ENCODE data around the gene CDADC1.
"Not testable (repeated sequence)": the region's sequence is repeated elsewhere in the genome, so short reads cannot be mapped to it uniquely, and the experiment has no call there.

CDADC1 gene

DNA sequence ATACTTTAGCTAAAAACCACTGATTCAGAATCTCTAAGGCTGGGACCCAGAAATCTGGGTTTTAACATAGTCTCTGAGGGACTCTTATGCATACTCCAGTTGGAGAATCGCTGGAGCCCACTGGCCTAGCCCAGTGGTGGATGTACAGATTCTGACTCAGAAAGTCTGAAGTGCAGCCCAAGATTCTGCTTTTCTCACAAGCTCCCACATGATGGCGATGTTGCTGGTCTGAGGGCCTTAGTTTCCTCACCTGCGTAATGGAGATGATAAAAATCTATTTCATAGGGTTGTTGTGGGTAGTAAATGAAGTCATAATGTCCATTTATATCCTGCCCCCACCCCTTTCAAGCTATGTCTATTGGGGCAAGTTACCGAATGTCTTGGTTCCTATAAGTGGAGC, 7.7 kb upstream of the CDADC1 start:
- DNase-seq: peak; percentile 12

DNA sequence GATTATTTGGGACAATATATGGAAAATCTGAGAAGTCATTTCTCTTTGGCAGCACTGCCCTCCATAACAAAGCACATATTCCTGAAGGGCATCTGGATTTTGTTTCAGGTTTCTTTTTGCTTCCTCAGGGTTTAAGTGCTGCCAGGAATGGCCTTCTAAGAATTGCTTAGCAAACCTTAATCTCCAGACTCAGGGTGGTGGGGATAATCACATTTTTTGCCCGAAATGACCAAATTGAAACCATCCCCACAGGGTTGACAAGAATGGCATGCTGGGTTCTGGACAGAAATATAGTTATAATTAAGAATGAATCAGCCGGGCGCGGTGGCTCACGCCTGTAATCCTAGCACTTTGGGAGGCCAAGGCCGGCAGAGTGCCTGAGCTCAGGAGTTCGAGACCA, 6.4 kb upstream of the CDADC1 start:
- DNase-seq: no peak

DNA sequence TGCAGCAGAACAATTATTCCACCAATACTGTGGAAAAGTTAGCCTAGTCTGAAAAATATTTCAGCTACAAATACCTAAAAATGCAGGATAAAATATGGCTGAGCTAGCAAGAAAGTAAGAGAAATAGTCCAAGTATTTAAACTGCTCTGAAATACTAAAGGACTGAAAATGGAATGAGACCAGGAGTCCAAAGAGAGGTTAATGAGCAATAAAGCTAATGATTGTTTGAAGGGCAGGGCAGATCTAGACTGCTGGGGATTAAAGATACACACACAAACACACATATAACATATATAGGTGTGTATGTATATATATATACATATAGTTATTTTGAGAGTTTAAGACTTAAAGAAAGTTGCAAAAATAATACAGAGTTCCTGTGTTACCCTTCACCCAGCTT, 2.6 kb upstream of the CDADC1 start:
- no peak for DNase-seq

DNA sequence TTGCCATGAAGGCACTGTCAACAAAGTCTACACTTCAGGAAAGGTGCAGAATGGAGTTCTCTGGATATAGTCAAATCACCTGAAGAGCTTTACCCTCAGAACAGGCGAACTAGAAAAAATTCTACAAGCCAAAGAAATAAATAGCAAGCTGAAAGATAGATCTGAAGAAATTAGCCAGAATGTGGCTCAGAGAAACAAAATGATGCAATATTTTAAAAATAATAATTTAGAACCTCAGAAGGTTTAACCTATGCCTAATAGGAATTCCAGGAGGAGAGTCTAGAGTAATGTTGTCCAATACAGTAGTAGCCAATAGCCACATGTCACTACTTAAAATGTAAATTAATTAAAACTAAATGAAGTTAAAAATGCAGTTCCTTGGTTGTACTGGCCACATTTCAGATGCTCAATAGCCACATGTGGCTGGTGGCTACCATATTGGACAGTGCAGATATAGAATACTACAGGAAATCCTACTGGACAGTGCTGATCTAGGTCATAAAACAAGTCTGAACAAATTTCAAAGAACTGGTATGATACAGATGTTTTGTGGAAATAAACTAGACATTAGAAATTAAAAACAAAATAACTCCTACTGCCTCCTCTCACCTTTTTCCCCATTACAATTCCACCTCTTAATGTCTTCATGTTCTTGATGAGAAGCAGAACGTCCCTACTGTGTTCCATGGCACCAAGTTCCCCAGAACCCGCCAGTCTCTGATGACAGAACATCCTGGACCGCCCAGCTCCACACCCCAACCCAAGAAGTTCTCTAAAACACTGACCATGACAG, 679 bp upstream of the CDADC1 start:
- DNase-seq: no peak

DNA sequence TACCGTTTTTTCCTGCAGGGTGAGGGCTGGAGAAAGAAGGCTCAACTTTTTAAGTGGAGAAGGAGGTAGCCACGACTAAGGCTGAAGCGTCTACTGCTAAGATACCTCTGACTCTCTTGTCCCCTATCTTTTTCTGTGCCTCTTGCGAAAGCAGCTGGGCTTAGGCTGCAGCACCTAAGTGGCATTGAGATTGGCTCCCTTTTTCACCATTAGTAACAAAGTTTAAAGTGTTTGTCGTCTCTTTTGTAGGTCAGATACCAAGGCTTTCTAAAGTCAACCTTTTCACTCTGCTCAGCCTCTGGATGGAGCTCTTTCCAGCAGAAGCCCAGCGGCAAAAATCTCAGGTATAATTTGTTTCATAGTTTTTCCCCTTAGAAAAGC, 887 bp downstream of the CDADC1 start:
- no peak for DNase-seq

DNA sequence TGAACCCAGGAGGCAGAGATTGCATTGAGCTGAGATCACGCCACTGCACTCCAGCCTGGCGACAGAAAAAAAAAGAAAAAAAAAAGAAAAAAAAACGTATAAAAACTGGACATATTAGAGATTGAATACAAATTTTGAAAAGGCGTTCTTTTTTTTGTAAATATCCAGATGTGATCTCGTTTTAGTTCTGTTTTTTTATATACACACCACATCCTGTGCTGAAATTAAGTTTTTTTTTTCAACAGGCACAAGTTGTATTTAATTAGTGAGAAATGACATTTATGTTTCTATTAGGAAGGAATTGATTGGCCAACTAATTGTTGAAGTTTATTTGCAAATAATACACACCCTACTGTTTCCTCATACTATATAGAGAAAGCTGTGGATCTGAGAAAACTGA, 3.6 kb downstream of the CDADC1 start:
- DNase-seq: no peak

DNA sequence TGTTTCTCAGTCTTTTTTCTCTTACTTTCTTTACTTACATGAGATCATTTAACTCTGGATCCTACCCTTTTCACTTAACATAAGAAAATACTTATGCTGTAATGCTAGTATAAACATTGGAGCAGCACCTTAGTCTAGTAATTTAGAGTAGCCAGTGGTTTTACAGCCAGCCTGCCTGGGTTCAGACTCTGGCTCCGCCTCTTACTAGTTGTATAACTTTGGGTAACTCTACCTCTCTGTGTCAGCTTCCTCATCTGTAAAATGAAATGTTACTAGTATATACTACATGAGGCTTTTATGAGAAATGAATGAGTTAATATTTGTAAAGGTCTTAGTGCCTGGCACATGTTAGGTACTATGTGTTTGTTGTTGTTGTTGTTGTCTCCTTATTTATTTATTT, 5.6 kb downstream of the CDADC1 start:
- no peak for DNase-seq

DNA sequence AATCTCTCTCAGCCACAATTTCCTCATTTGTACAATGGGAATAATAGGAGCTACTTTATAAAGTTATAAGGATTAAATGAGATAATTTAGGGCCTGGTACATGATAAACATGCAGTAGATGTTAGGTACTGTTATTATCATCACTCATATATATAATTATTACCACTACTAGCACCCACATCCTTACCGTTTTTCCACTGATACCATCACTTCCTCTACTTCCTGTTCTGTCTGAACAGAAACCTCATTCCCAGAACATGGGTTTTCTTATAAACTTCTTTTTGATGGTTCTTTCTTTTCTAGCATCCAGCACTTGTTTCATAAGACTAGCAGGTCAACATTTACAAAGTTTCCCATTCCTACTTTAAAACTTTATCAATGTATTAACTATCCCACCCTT, 6.3 kb downstream of the CDADC1 start:
- DNase-seq: no peak

DNA sequence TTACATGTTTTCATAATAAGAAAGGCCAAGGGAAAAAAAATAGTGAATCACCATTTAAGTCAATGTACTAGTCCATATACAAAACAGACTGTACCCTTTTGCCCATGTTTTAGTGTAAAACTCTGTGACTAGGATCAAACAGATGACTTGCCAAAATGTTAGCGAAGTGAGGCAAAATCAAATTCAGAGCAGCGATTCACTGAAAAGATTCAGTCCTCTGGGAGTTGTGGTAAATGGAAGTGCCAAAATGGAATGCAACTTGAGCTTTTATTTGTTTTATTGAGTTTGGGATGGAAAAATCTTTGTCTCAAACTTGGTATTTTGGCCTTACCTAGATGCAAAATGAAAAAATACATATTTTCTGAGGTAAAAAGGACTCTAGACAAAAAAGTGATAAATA, 9.1 kb downstream of the CDADC1 start:
- DNase-seq: no peak

DNA sequence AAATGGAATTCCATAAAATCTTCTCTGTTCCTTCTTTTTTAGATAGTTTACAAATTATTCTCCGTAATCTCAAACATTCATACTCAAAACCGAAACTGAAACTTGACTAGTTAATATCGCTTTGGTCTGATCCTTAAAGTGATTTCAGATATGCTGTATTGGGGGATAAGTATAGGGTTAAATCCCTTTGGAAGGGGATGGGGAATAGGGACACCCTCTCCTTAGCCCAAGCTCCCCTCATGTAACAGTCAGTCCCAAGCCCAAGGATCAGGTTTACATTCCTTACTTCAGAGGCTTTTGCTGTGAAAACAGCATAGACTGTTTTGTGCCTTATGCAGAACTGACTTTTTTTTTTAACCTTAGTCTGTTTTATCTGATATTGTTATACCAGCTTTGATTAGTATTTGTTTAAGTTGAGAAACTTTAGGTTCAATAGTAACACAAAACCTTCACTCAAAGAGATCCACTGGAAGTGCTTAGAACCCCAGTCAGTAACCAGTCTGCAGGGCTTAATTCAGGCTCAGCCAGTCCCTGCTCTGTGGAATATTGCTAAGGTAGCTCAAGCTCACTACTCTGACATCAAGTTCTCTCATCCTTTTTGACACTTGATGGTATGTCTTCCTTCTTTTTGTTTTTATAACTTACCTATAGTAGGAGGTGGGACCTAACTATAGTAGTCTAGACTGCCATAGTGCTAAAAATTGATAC, 10.5 kb downstream of the CDADC1 start:
- no peak for DNase-seq

DNA sequence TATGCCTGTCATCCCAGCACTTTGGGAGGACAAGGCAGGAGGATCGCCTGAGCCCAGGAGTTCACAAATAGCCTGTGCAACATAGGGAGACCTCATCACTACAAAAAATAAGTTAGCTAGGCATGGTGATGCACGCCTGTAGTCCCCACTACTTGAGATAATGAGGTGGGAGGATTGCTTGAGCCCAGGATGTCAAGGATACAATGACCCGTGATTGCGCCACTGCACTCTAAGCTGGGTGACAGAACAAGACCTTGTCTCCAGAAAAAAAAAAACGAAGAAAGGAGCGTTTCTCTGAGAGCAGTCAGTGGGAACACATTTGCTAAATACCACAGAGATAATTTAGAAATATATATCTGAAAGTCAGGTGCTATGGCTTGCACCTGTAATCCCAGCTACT, 11.9 kb downstream of the CDADC1 start:
- no peak for DNase-seq

DNA sequence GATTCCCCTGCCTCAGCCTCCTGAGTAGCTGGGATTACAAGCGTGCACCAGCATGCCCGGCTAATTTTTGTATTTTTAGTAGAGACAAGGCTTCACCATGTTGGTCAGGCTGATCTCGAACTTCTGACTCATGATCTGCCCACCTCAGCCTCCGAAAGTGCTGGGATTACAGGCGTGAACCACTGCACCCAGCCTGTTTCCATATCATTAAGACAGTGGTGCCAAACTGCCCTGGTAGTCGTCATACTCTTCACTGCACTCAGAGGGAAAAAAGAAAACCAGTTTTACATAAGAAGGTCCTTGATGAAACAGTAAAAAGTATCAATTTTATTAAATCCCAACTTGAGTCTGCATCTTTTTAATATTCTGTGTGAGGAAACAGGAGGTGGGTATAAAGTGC, 14.9 kb downstream of the CDADC1 start:
- no peak for DNase-seq

DNA sequence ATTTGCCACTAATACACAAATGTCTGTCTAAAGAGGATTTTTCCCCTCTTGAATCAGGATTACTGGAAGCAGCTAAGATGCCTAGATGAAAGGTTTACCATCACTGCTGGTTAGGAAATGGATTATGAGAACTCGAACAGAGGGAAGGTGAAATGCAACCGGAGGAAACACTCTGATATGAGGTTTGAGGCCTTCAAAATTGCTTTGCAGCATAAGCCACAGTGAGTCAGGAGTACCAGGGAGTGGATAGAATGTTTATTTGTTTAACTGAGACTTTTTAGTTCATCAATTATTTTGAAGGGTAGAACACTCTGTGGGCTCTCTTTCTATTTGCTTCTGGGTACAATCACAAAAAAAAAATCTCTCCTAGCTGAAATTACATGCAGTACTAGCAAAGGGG, 18.1 kb downstream of the CDADC1 start:
- no peak for DNase-seq

DNA sequence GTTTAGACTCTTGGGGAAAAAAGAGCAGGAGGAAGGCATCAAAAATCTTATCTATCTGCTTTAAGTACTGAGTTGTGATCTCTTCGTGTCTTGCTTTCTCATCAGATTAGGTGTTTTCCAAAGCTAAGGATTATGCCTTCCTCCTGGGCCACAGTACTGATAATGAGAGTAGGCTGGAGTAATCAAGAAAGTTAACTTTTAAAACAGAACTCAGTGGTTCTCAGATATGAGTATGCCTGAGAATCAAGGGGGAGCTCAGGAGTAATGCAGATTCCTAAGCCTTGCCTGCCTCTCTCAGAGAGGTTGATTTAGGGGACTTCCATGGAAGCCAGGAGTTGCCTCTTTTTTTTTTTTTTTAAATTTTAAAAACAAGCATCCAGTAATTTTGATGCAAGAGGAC, 23.5 kb downstream of the CDADC1 start:
- DNase-seq: no peak

DNA sequence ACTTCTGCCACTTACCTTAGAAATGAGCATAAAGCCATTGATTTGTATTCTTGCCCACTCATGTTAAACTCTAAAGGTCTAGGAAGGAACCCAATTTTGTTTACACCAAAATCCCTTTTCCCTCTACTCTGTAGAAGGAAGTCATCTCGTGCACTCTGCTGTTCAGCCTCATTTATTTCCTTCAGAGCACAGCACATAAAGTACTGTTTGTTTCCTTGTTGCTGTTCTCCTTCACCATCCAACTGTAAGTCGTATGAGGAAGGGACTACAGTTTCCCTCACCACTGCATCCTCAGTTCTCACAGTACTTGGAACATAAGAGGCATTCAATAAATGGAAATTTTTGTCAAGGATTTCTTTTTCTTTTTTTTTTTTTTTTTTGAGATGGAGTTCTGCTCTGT, 24.6 kb downstream of the CDADC1 start:
- DNase-seq: no peak

DNA sequence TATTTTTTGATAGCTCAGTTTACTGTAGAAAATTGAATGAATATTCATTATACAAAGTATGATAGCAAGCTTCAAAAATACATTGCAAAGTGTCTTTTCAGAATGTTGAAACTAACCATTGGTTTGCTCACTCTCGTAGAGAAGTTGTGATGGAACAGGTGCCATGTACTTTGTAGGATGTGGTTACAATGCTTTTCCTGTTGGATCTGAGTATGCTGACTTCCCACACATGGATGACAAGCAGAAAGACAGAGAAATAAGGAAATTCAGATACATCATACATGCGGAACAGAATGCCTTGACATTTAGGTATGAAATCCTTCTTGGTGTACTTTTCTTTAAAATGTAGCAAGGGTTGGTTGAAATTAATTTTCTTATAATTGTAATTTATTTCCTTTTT, 30.5 kb downstream of the CDADC1 start:
- DNase-seq: no peak

DNA sequence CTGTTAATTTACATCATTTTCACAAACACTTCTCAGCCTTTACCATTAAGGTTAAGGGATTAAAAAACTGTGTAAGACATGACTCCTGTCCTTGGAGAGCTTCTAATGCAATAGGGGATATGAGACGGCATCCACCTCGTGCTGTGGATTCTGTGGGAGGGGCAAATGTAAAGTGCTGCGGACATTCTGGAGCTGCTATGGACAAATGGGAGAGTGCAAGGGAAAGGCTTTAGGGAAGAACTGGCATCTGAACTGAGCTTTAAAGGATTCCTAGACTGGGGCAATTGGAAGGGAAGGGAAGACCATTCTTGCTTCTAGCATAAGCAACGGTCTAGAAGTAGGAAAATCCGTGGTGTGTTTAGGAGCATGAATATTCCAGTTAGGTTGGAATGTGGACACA, 31.4 kb downstream of the CDADC1 start:
- DNase-seq: no peak

DNA sequence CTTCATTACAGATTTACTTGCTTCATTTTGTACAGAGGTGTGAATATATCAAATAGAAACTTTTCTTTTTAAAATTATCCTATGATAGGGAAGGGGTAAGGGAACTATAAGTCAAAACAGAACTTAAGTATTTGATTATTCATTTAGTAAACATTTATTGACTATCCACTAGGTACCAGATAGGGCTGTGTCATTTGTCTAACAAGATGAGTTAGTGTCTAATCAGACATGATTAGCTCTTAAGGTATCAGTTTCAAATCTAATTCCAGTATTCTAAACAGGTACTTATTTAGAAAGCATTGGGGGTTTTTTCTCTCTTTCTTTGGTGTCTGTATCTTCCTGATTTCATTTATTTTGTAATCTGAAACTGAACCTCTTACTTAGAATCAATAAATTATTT, 32.2 kb downstream of the CDADC1 start:
- no peak for DNase-seq

DNA sequence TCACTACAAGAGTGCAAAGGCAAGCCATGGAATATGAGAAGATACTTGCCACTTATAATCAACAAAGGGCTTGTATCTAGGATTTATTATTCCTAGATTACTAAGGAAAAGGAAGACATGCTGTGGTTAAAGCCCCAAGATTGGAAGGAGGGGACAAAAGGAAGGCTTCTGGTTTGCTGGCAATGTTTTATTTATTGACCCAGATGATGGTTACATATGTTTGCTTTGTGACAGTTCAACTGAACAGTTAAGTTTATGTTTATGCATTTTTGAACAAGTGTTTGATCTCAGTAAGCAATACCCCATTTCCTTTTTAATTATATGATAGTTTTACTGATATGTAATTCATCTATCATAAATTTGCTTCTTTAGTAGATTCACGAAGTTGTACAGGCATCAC, 40.3 kb downstream of the CDADC1 start:
- DNase-seq: no peak

DNA sequence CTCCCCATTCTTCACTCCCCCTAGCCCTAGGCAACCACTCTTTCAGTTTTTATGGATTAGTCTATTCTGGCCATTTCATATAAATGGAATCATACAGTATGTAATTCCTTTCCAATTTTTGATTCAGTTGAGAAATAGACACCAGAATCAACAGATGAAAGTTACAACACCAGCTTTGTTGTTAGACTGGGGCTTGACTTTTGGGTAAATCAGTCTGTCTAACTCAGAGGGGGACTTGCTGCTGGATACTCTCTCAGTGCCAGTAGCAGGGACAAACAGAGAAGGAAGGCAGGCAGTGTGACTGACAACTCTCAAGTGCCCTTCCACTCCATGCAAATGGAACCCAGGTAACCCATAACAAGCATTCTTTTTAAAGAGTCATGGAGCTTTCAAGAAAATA, 40.7 kb downstream of the CDADC1 start:
- DNase-seq: no peak

DNA sequence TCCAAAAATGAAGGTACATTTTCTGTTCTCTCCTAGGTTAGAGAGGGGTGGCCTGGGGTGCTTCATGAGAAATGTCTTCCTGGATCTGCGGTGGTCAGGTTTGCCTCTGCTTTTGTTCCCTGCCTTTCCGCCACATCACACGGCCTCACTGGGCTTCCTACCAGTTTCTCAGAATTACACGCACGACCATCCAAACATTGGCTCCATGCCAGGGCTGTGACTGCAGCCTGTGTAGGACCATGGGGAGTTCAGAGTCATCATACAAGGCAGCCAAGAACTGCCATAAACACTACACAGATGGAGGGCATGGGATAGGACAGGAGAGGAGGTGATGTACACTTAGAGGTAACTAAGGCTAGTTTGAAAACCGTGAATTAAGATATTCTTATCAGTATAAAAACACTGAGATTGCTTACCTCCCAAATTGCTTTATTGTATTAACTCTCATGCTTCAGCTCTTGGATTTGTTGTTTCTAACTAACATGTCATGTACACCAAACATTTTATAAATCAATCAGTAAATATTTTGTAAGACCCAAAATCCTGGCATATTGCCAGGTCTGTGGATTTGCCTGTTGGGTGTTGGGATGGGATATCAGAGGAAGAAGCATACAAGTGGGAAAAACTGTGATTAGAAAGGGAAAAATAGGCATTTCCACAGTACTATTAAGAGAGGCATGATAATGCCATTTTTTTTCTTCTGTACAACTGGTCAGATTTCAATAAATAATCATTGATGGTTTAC, 45.2 kb downstream of the CDADC1 start:
- no peak for DNase-seq

DNA sequence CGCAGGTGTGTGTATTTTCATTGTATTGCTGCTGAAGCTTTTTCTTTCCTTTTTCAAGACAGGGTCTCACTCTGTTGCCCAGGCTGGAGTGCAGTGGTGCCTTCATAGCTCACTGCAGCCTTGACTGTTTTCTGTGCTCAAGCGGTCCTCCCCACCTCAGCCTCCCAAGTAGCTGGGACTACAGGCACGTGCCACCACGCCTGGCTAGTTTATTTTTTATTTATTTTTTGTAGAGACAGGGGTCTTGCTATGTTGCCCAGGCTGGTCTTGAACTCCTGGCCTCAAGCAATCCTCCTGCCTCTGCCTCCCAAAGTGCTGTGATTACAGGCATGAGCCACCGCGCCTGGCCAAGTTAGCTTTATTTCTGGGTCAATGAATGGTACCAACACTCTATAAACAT, 47.0 kb downstream of the CDADC1 start:
- DNase-seq: not testable (repeated sequence)

DNA sequence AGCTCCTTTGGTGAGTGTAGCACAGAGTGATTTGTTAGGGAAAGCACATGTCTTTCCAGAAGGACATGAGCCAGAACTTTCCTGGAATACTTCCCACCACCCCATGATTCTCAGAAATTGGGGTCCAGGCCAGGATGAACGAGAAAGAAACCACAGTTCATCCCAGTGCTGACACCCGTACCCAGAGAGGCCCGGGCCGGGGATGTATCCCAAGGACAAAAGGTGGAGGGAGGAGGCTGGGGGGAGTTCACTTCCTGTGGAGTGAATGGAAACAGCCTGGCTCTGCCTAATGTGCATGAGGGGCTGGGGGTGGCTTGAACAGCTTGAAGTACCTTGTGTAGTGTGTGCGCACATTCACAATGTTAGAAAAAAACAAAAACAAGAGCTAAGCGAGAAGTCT, 47.5 kb downstream of the CDADC1 start:
- no peak for DNase-seq

DNA sequence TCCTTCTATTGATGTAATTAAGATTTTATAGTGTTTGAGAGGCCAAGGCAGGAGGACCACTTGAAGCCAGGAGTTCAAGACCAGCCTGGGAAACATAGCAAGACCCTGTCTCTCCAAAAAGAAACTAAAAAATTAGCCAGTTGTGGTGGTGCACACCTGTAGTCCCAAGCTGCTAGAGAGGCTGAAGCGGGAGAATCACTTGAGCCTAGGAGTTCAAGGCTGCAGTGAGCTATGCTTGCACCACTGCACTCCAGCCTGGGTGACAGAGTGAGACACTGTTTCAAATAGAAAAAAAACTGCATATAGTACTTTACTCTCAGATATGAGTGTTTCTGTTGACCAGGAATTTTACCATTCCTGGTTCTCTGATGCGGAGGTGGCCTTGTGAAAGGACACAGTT, 48.9 kb downstream of the CDADC1 start:
- DNase-seq: no peak
